ENCODE data around the gene DFFB.

GRCh38 chr1:3899754-3900149, 42.5 kb downstream of the DFFB start:
- TF ChIP-seq, protein P1, sequence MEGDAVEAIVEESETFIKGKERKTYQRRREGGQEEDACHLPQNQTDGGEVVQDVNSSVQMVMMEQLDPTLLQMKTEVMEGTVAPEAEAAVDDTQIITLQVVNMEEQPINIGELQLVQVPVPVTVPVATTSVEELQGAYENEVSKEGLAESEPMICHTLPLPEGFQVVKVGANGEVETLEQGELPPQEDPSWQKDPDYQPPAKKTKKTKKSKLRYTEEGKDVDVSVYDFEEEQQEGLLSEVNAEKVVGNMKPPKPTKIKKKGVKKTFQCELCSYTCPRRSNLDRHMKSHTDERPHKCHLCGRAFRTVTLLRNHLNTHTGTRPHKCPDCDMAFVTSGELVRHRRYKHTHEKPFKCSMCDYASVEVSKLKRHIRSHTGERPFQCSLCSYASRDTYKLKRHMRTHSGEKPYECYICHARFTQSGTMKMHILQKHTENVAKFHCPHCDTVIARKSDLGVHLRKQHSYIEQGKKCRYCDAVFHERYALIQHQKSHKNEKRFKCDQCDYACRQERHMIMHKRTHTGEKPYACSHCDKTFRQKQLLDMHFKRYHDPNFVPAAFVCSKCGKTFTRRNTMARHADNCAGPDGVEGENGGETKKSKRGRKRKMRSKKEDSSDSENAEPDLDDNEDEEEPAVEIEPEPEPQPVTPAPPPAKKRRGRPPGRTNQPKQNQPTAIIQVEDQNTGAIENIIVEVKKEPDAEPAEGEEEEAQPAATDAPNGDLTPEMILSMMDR (IDR thresholded peaks at IDR 0.05): no peak
- TF ChIP-seq POLR2A (IDR thresholded peaks at IDR 0.05): no peak

Measured in esophagus squamous epithelium (tissue), 4 donors.